Stimulated activated CD4-positive, alpha-beta T cell treated with anti-CD3 and anti-CD28 coated beads, TNF-alpha, amount 100 ng/mL, for 4 hours (primary cell): ENCODE data around the gene HOXA3.

ENCODE experiments used
- DNase-seq, 3 experiments: peaks; one replicate each; pipeline ENCODE4 v3.0.0-alpha.2; 2020; ENCODE audit warnings: low read depth in 3 of 3

HOXA3 gene

GRCh38 chr7:27166531-27167505, 14.4 kb upstream of the HOXA3 start:
- DNase-seq: no peak

- no peak for DNase-seq
These were observed 13.7 kb upstream of the HOXA3 start for GRCh38 chr7:27165996-27166530.

GRCh38 chr7:27165089-27165995, 13.0 kb upstream of the HOXA3 start, which contains the start of gene HOXA9:
Gene HOXA9 (minus strand): TSS chr7:27165537. CDS start chr7:27165457, 80 bp downstream.
- no peak for DNase-seq

GRCh38 chr7:27164367-27165088, 12.1 kb upstream of the HOXA3 start:
- no peak for DNase-seq

GRCh38 chr7:27164045-27164366, 11.6 kb upstream of the HOXA3 start:
- DNase-seq: no peak

- DNase-seq: no peak
These were observed 11.1 kb upstream of the HOXA3 start for GRCh38 chr7:27163288-27164044.

- DNase-seq: no peak
These were observed 10.3 kb upstream of the HOXA3 start for GRCh38 chr7:27162561-27163287.

GRCh38 chr7:27161721-27162560, 9.6 kb upstream of the HOXA3 start:
- DNase-seq: no peak

- DNase-seq: no peak
These were observed 8.9 kb upstream of the HOXA3 start for GRCh38 chr7:27161214-27161720.

- DNase-seq: peak; percentile 68 to 89 (median 80)
These were observed 8.3 kb upstream of the HOXA3 start for GRCh38 chr7:27160546-27161213.

GRCh38 chr7:27160145-27160545, 7.8 kb upstream of the HOXA3 start:
- no peak for DNase-seq

- DNase-seq: no peak
These were observed 7.1 kb upstream of the HOXA3 start for GRCh38 chr7:27159266-27160144.

- DNase-seq: no peak
These were observed 6.3 kb upstream of the HOXA3 start for GRCh38 chr7:27158436-27159265.

GRCh38 chr7:27157702-27158431, 5.5 kb upstream of the HOXA3 start:
- no peak for DNase-seq

- no peak for DNase-seq
These were observed 4.7 kb upstream of the HOXA3 start for GRCh38 chr7:27156916-27157701.
